ENCODE results near the gene LRRC27.

DNA sequence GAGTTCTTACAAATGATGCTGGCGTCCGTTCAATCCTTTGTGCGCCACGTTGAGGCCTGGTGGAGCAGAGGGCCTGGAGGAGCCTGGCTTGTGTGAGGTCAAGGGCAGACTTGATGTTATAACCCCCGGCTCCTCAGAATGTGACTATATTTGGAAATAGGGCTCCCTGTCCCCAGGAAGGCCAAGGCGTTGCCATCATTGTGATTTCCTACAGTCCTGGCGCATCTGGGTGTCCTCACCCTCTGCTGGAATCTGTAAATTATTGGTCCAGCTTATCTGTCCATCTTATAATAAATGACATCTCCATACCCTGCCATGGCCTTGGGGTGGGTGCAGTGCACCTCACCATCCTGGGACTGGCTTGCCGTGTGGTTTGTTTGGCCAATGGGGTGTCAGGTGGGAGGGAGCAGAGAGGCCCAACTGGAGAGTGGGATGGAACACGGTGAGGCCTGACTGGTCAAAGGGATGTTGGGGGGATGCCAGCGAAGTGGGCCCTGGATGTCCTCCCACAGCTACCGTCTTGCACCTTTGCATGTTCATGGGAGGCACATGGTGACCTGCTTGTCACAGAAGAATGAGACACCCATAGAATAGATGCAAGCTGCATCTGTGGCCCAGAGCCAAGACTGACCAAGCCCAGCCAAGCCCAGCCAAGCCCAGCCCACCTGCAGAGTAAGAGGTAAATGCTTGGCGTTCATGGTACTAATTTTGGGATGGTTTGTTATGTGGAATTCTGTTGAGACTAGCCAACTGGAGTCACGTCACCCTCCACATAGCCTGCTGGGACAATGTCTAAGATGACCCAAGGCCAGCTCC lies 11.1 kb upstream of the LRRC27 start:
- TF ChIP-seq, protein P1, sequence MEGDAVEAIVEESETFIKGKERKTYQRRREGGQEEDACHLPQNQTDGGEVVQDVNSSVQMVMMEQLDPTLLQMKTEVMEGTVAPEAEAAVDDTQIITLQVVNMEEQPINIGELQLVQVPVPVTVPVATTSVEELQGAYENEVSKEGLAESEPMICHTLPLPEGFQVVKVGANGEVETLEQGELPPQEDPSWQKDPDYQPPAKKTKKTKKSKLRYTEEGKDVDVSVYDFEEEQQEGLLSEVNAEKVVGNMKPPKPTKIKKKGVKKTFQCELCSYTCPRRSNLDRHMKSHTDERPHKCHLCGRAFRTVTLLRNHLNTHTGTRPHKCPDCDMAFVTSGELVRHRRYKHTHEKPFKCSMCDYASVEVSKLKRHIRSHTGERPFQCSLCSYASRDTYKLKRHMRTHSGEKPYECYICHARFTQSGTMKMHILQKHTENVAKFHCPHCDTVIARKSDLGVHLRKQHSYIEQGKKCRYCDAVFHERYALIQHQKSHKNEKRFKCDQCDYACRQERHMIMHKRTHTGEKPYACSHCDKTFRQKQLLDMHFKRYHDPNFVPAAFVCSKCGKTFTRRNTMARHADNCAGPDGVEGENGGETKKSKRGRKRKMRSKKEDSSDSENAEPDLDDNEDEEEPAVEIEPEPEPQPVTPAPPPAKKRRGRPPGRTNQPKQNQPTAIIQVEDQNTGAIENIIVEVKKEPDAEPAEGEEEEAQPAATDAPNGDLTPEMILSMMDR (IDR thresholded peaks at IDR 0.05) = no peak
- TF ChIP-seq POLR2A (IDR thresholded peaks at IDR 0.05) = no peak

Measured in prostate gland (tissue), 2 donors.